Stimulated activated CD4-positive, alpha-beta T cell treated with anti-CD3 and anti-CD28 coated beads, Interleukin-4, amount 100 ng/mL, for 4 hours (primary cell): ENCODE data around the gene GPC5.

Experiments used
- DNase-seq, 2 experiments: peaks; one replicate each; pipeline ENCODE4 v3.0.0-alpha.2; 2020

GPC5 gene

GRCh38 chr13:91464336-91464735 lies 65.9 kb downstream of the GPC5 start:
- no peak for DNase-seq

GRCh38 chr13:91467236-91467635 lies 68.8 kb downstream of the GPC5 start:
- DNase-seq, result no peak

GRCh38 chr13:91468301-91468700 lies 69.9 kb downstream of the GPC5 start:
- no peak for DNase-seq

- no peak for DNase-seq
These were observed 71.7 kb downstream of the GPC5 start for GRCh38 chr13:91470084-91470621.

GRCh38 chr13:91470681-91471080 lies 72.3 kb downstream of the GPC5 start:
- DNase-seq, result no peak

- no peak for DNase-seq
These were observed 84.0 kb downstream of the GPC5 start for GRCh38 chr13:91482427-91482826.

GRCh38 chr13:91491980-91492379 lies 93.6 kb downstream of the GPC5 start:
- no peak for DNase-seq

- DNase-seq, result no peak
These were observed 95.0 kb downstream of the GPC5 start for GRCh38 chr13:91493442-91493841.

- DNase-seq, result no peak
These were observed 99.9 kb downstream of the GPC5 start for GRCh38 chr13:91498298-91498697.

- DNase-seq, result no peak
These were observed 105.8 kb downstream of the GPC5 start for GRCh38 chr13:91504216-91504615.

- DNase-seq, result no peak
These were observed 108.3 kb downstream of the GPC5 start for GRCh38 chr13:91506759-91507158.

- no peak for DNase-seq
These were observed 111.6 kb downstream of the GPC5 start for GRCh38 chr13:91510058-91510457.

GRCh38 chr13:91513790-91514189 lies 115.4 kb downstream of the GPC5 start:
- no peak for DNase-seq

GRCh38 chr13:91516799-91517198 lies 118.4 kb downstream of the GPC5 start:
- DNase-seq, result no peak

GRCh38 chr13:91520952-91521351 lies 122.5 kb downstream of the GPC5 start:
- no peak for DNase-seq

GRCh38 chr13:91523116-91523515 lies 124.7 kb downstream of the GPC5 start:
- DNase-seq, result no peak

- no peak for DNase-seq
These were observed 128.2 kb downstream of the GPC5 start for GRCh38 chr13:91526543-91527033.

- no peak for DNase-seq
These were observed 131.5 kb downstream of the GPC5 start for GRCh38 chr13:91529739-91530482.

- no peak for DNase-seq
These were observed 133.2 kb downstream of the GPC5 start for GRCh38 chr13:91531646-91532045.

- DNase-seq, result no peak
These were observed 134.9 kb downstream of the GPC5 start for GRCh38 chr13:91533354-91533753.

- DNase-seq, result no peak
These were observed 136.6 kb downstream of the GPC5 start for GRCh38 chr13:91534996-91535395.

GRCh38 chr13:91537376-91537775 lies 139.0 kb downstream of the GPC5 start:
- DNase-seq, result no peak

- no peak for DNase-seq
These were observed 141.1 kb downstream of the GPC5 start for GRCh38 chr13:91539286-91540157.
